ENCODE results near the gene GKAP1.

GKAP1 gene

DNA sequence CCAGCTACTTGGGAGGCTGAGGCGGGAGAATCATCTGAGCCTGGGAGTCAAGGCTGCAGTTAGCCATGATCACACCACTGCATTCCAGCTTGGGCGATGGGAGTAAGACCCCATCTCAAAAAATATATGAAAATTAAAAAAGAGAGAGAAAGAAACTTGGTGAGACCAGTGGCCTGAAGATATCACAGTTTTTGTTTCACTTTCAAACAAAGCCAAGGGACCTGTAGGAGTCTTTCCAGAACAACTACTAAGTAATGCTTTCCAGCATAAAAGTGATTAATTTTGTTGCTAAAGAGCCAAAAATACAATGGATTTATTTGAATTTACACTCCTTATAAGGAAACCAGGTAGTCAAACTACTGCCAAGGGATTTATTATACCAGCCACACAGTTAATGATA, 23.5 kb downstream of the GKAP1 start:
- no peak for DNase-seq (ENCODE audit: low read depth)
- no peak overlapping the region for H3K4me3 ChIP-seq (ENCODE audit: control insufficient read depth, low read depth, low read length)
- TF ChIP-seq CTCF (IDR thresholded peaks at IDR 0.05; ENCODE audit: control insufficient read depth, insufficient read depth, low read depth, low read length, missing control alignments): no peak

- no peak for TF ChIP-seq CTCF (IDR thresholded peaks at IDR 0.05; ENCODE audit: control insufficient read depth, insufficient read depth, low read depth, low read length, missing control alignments)
- H3K4me3 ChIP-seq (ENCODE audit: control insufficient read depth, low read depth, low read length): no peak overlapping the region
- DNase-seq (ENCODE audit: low read depth): no peak
These were observed 24.8 kb downstream of the GKAP1 start for GRCh38 chr9:83792746-83793145.

- no peak for TF ChIP-seq CTCF (IDR thresholded peaks at IDR 0.05; ENCODE audit: control insufficient read depth, insufficient read depth, low read depth, low read length, missing control alignments)
- DNase-seq (ENCODE audit: low read depth): no peak
- H3K4me3 ChIP-seq (ENCODE audit: control insufficient read depth, low read depth, low read length): no peak overlapping the region
These were observed 39.4 kb downstream of the GKAP1 start for GRCh38 chr9:83778164-83778563.

DNA sequence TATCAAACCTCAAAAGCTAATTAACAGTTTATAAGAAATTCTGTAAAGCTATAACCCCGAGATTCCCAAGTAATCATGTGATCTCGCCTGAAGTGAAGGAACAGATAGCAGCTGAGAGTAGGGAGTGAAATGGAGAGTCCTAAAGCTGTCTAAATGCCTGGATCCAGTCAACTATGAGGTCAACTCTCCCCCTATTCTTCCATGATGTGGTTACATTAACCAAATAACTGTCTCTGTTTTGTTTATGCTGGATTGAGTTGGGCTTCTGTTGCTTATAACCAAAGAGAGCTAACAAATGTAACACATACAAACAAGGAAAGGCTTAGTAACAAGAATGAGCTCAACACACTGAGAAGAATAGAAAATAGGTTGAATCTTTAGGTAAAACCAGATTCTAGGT, 41.6 kb downstream of the GKAP1 start:
- TF ChIP-seq CTCF (IDR thresholded peaks at IDR 0.05; ENCODE audit: control insufficient read depth, insufficient read depth, low read depth, low read length, missing control alignments): no peak
- H3K4me3 ChIP-seq (ENCODE audit: control insufficient read depth, low read depth, low read length): no peak overlapping the region
- no peak for DNase-seq (ENCODE audit: low read depth)

- no peak overlapping the region for H3K4me3 ChIP-seq (ENCODE audit: control insufficient read depth, low read depth, low read length)
- no peak for DNase-seq (ENCODE audit: low read depth)
- TF ChIP-seq CTCF (IDR thresholded peaks at IDR 0.05; ENCODE audit: control insufficient read depth, insufficient read depth, low read depth, low read length, missing control alignments): no peak
These were observed 44.7 kb downstream of the GKAP1 start for GRCh38 chr9:83772860-83773259.

DNA sequence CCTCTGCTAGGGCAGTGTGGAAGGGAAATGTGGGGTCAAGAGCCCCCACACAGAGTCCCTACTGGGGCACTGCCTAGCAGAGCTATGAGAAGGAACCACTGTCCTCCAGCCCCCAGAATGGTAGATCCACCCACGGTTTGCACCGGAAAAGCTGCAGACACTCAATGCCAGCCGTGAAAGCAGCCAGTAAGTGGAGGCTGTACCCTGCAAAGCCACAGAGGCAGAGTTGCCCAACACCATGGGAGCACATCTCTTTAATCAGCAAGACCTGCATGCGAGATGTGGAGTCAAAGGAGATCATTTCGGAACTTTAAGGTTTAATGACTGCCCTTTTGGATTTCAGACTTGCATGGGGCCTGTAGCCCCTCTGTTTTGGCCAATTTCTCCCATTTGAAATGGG, 52.2 kb downstream of the GKAP1 start:
- no peak for DNase-seq (ENCODE audit: low read depth)
- no peak for TF ChIP-seq CTCF (IDR thresholded peaks at IDR 0.05; ENCODE audit: control insufficient read depth, insufficient read depth, low read depth, low read length, missing control alignments)
- no peak overlapping the region for H3K4me3 ChIP-seq (ENCODE audit: control insufficient read depth, low read depth, low read length)

- no peak for TF ChIP-seq CTCF (IDR thresholded peaks at IDR 0.05; ENCODE audit: control insufficient read depth, insufficient read depth, low read depth, low read length, missing control alignments)
- DNase-seq (ENCODE audit: low read depth): no peak
These were observed 63.1 kb downstream of the GKAP1 start for GRCh38 chr9:83754383-83754977.

More at GRCh38 chr9:83754383-83754977, 63.1 kb downstream of the GKAP1 start:
- H3K4me3 ChIP-seq (ENCODE audit: control insufficient read depth, low read depth, low read length): no peak overlapping the region

All from AG09309 (cell line).